Liver (tissue), 9 donors: ENCODE data around the gene FXYD2. TPM values are rescaled to one million over a fixed set of nuclear protein-coding genes. Genes with fewer than 3 reads are reported as not detected.
A peak's percentile ranks its signal among the peaks of the same experiment; 100 is the strongest.

ENCODE experiments used
- DNase-seq: peaks from one replicate; pipeline ENCODE4 v3.0.0-alpha.2; 2017; ENCODE audit warnings: low spot score
- H3K27ac ChIP-seq, 2 donors: one replicate each; pipeline ENCODE4 v1.7.0; 2013; ENCODE audit warnings: inconsistent platforms in 2 of 2, low read length in 2 of 2, control low read depth in 1 of 2, low read depth in 1 of 2, mild to moderate bottlenecking in 1 of 2
- H3K27me3 ChIP-seq, 4 donors: one replicate each; pipeline versions ENCODE4 v1.6.1 to v1.7.0; 2013; ENCODE audit warnings: low read length in 3 of 4, inconsistent platforms in 1 of 4, mild to moderate bottlenecking in 1 of 4, moderate library complexity in 1 of 4; ENCODE audit not compliant: control insufficient read depth in 4 of 4, insufficient read depth in 4 of 4
- H3K36me3 ChIP-seq, 4 donors: one replicate each; pipeline versions ENCODE4 v1.6.1 to v1.7.0; 2013; ENCODE audit warnings: low read length in 3 of 4, mild to moderate bottlenecking in 3 of 4, low read depth in 1 of 4, moderate library complexity in 1 of 4; ENCODE audit not compliant: control insufficient read depth in 4 of 4, insufficient read depth in 3 of 4
- H3K4me1 ChIP-seq, 4 donors: one replicate each; pipeline versions ENCODE4 v1.6.1 to v1.7.0; 2013; ENCODE audit warnings: low read length in 3 of 4, mild to moderate bottlenecking in 3 of 4, moderate library complexity in 1 of 4; ENCODE audit not compliant: control insufficient read depth in 4 of 4, insufficient read depth in 4 of 4
- H3K4me3 ChIP-seq, 3 donors: one replicate each; pipeline versions ENCODE4 v1.6.1 to v1.7.0; 2013; ENCODE audit warnings: low read length in 3 of 3, control low read depth in 1 of 3, low read depth in 1 of 3, mild to moderate bottlenecking in 1 of 3
- H3K9ac ChIP-seq, 2 donors: one replicate each; pipeline ENCODE4 v1.7.0; 2013; ENCODE audit warnings: low read length in 2 of 2, mild to moderate bottlenecking in 2 of 2, moderate library complexity in 2 of 2, control low read depth in 1 of 2, low read depth in 1 of 2
- H3K9me3 ChIP-seq, 4 donors: one replicate each; pipeline versions ENCODE4 v1.6.1 to v1.7.0; 2013; ENCODE audit warnings: low read length in 3 of 4; ENCODE audit not compliant: control insufficient read depth in 4 of 4
- ATF3 ChIP-seq: IDR thresholded peaks from 2 replicates; pipeline ENCODE4 v1.6.1; 2016; ENCODE audit warnings: antibody characterized with exemption
- EGR1 ChIP-seq, 2 donors: IDR thresholded peaks; 2 replicates each; pipeline ENCODE4 v1.6.1; 2016 to 2018; ENCODE audit warnings: antibody characterized with exemption in 2 of 2, low read depth in 2 of 2
- FOXA2 ChIP-seq: IDR thresholded peaks from 2 replicates; pipeline ENCODE4 v1.6.1; 2016; ENCODE audit warnings: antibody characterized with exemption
- GABPA ChIP-seq, 2 donors: IDR thresholded peaks in 1 of 2; conservative IDR thresholded peaks in 1 of 2; 2 replicates each; pipeline ENCODE4 v1.6.1; 2016; ENCODE audit warnings: antibody characterized with exemption in 2 of 2, mild to moderate bottlenecking in 1 of 2, moderate library complexity in 1 of 2
- HNF4G ChIP-seq: IDR thresholded peaks from 2 replicates; pipeline ENCODE4 v1.6.1; 2016; ENCODE audit warnings: antibody characterized with exemption
- JUND ChIP-seq, 2 donors: IDR thresholded peaks; 2 replicates each; pipeline ENCODE4 v1.6.1; 2016; ENCODE audit warnings: antibody characterized with exemption in 2 of 2
- NR2F2 ChIP-seq: IDR thresholded peaks from 2 replicates; pipeline ENCODE4 v1.6.1; 2016; ENCODE audit warnings: antibody characterized with exemption
- RXRA ChIP-seq, 2 donors: IDR thresholded peaks; 2 replicates each; pipeline ENCODE4 v1.6.1; 2017 to 2018; ENCODE audit warnings: antibody characterized with exemption in 2 of 2, mild to moderate bottlenecking in 1 of 2
- SP1 ChIP-seq: IDR thresholded peaks from 2 replicates; pipeline ENCODE4 v1.6.1; 2018; ENCODE audit warnings: antibody characterized with exemption, mild to moderate bottlenecking
- TAF1 ChIP-seq: conservative IDR thresholded peaks from 2 replicates; pipeline ENCODE4 v1.6.1; 2016; ENCODE audit warnings: antibody characterized with exemption, mild to moderate bottlenecking
- YY1 ChIP-seq: IDR thresholded peaks from 2 replicates; pipeline ENCODE4 v1.6.1; 2016; ENCODE audit warnings: antibody characterized with exemption, mild to moderate bottlenecking
- WGBS: extraction: QIAGEN DNeasy Blood & Tissue Kit; methylation state at CpG from one replicate; pipeline ENCODE4 v1.1.7; 2013; 5-methylcytosine and 5-hydroxymethylcytosine counted together
- polyA plus RNA-seq, 2 donors: library from polyadenylated mRNA; stranded (reverse) in 1 of 2; unstranded in 1 of 2; fragments of 200-250 nt in 1 of 2; fragments of >200 nt in 1 of 2; fragmentation: Nextera tagmentation in 1 of 2; extraction: Ambion mirVana in 1 of 2; gene quantifications; one replicate each; pipeline versions ENCODE4 v1.2.1 to v1.2.3, GENCODE V29; 2013 to 2015
- total RNA-seq, 2 donors: library from RNA; depleted of rRNA; stranded (reverse); fragments of >200 nt; gene quantifications; one replicate each; pipeline ENCODE4 v1.2.3, GENCODE V29; 2014
- TF ChIP-seq, protein P1 (sequence below): IDR thresholded peaks from 2 replicates; pipeline ENCODE4 v1.6.1; 2016; ENCODE audit warnings: antibody characterized with exemption, mild to moderate bottlenecking
- TF ChIP-seq, protein P2 (sequence below): fragments of 150-350 bp; IDR thresholded peaks from 2 replicates; pipeline ENCODE4 v1.5.1; 2017; ENCODE audit warnings: improper control_type of control experiment, low read depth, low read length; ENCODE audit not compliant: missing input control
- TF ChIP-seq, protein P3 (sequence below): IDR thresholded peaks from 2 replicates; pipeline ENCODE4 v1.6.1; 2016; ENCODE audit warnings: antibody characterized with exemption
- TF ChIP-seq, protein P4 (sequence below): IDR thresholded peaks from 2 replicates; pipeline ENCODE4 v1.6.1; 2016; ENCODE audit warnings: antibody characterized with exemption
- donor health status: healthy.
- donor health status: healthy.
- donor health status: healthy.
- donor health status: healthy.
- donor health status: healthy.

The FXYD2 gene
- total and polyA plus RNA-seq, 4 donors, result 20.2 to 105 (median 41.8) TPM

GRCh38 chr11:117796456-117796871 is 28.1 kb downstream of the FXYD2 start:
- H3K9me3 ChIP-seq, result no peaks in the 10 kb centered on the region
- H3K36me3 ChIP-seq, result no peaks in the 10 kb centered on the region
- no peak overlapping the region for H3K9ac ChIP-seq
- peaks cover 2 to 16% (median 6%) of the 10 kb centered on the region in 4 donors for H3K4me1 ChIP-seq
- 5% methylated on average over 35 of the region's 35 CpGs for WGBS
- no peak overlapping the region for H3K27ac ChIP-seq
- H3K27me3 ChIP-seq, result peaks cover 0 to 8% (median 6%) of the 10 kb centered on the region in 4 donors
- H3K4me3 ChIP-seq, result peak overlapping the region in 1 of 3 donors; percentile 23
- no peak for DNase-seq
- TF ChIP-seq SP1 (no peak), ATF3 (no peak), FOXA2 (no peak), GABPA (IDR thresholded peaks at IDR 0.05 in 1 of 2, conservative IDR thresholded peaks at IDR 0.05 in 1 of 2) (no peak), TAF1 (no peak), RXRA (IDR thresholded peaks at IDR 0.05) (no peak), EGR1 (IDR thresholded peaks at IDR 0.05; ENCODE audit: low read depth in 2 of 2) (no peak), HNF4G (no peak), YY1 (no peak), NR2F2 (no peak), JUND (IDR thresholded peaks at IDR 0.05) (no peak)
- TF ChIP-seq, protein P1, sequence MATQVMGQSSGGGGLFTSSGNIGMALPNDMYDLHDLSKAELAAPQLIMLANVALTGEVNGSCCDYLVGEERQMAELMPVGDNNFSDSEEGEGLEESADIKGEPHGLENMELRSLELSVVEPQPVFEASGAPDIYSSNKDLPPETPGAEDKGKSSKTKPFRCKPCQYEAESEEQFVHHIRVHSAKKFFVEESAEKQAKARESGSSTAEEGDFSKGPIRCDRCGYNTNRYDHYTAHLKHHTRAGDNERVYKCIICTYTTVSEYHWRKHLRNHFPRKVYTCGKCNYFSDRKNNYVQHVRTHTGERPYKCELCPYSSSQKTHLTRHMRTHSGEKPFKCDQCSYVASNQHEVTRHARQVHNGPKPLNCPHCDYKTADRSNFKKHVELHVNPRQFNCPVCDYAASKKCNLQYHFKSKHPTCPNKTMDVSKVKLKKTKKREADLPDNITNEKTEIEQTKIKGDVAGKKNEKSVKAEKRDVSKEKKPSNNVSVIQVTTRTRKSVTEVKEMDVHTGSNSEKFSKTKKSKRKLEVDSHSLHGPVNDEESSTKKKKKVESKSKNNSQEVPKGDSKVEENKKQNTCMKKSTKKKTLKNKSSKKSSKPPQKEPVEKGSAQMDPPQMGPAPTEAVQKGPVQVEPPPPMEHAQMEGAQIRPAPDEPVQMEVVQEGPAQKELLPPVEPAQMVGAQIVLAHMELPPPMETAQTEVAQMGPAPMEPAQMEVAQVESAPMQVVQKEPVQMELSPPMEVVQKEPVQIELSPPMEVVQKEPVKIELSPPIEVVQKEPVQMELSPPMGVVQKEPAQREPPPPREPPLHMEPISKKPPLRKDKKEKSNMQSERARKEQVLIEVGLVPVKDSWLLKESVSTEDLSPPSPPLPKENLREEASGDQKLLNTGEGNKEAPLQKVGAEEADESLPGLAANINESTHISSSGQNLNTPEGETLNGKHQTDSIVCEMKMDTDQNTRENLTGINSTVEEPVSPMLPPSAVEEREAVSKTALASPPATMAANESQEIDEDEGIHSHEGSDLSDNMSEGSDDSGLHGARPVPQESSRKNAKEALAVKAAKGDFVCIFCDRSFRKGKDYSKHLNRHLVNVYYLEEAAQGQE, result no peak
- TF ChIP-seq, protein P2, sequence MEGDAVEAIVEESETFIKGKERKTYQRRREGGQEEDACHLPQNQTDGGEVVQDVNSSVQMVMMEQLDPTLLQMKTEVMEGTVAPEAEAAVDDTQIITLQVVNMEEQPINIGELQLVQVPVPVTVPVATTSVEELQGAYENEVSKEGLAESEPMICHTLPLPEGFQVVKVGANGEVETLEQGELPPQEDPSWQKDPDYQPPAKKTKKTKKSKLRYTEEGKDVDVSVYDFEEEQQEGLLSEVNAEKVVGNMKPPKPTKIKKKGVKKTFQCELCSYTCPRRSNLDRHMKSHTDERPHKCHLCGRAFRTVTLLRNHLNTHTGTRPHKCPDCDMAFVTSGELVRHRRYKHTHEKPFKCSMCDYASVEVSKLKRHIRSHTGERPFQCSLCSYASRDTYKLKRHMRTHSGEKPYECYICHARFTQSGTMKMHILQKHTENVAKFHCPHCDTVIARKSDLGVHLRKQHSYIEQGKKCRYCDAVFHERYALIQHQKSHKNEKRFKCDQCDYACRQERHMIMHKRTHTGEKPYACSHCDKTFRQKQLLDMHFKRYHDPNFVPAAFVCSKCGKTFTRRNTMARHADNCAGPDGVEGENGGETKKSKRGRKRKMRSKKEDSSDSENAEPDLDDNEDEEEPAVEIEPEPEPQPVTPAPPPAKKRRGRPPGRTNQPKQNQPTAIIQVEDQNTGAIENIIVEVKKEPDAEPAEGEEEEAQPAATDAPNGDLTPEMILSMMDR, result no peak
- TF ChIP-seq, protein P3, sequence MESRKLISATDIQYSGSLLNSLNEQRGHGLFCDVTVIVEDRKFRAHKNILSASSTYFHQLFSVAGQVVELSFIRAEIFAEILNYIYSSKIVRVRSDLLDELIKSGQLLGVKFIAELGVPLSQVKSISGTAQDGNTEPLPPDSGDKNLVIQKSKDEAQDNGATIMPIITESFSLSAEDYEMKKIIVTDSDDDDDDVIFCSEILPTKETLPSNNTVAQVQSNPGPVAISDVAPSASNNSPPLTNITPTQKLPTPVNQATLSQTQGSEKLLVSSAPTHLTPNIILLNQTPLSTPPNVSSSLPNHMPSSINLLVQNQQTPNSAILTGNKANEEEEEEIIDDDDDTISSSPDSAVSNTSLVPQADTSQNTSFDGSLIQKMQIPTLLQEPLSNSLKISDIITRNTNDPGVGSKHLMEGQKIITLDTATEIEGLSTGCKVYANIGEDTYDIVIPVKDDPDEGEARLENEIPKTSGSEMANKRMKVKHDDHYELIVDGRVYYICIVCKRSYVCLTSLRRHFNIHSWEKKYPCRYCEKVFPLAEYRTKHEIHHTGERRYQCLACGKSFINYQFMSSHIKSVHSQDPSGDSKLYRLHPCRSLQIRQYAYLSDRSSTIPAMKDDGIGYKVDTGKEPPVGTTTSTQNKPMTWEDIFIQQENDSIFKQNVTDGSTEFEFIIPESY, result no peak
- TF ChIP-seq, protein P4, sequence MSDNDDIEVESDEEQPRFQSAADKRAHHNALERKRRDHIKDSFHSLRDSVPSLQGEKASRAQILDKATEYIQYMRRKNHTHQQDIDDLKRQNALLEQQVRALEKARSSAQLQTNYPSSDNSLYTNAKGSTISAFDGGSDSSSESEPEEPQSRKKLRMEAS, result no peak
